SH-SY5Y (cell line): ENCODE data around the gene LRRC7.

Source experiments
- GATA2 ChIP-seq: IDR thresholded peaks from 2 replicates; pipeline ENCODE4 v1.6.1; 2011; ENCODE audit warnings: mild to moderate bottlenecking, low read depth, low read length
- GATA3 ChIP-seq: IDR thresholded peaks from 2 replicates; pipeline ENCODE4 v1.6.1; 2011; ENCODE audit warnings: low read depth, mild to moderate bottlenecking, low read length, moderate library complexity

- no peak for TF ChIP-seq GATA2
- peak; percentile 60; the same call in 1 of the 2 replicates for TF ChIP-seq GATA3
Observed at GRCh38 chr1:69649383-69649990, 81.8 kb downstream of the LRRC7 start.
